Body of pancreas (tissue), 4 donors: ENCODE data around the gene MRPS18A.

Experiments
- CTCF ChIP-seq, 7 experiments: fragments of 450-650 bp in 4 of 7; fragments of 200-600 bp in 3 of 7; sonication (generic) in 3 of 7; IDR thresholded peaks; one replicate each; pipeline ENCODE4 v1.5.1; 2016 to 2019; ENCODE audit warnings: antibody characterized with exemption in 7 of 7
- POLR2A ChIP-seq, 3 donors: fragments of 450-650 bp; IDR thresholded peaks; one replicate each; pipeline ENCODE4 v1.6.1; 2016; ENCODE audit warnings: antibody characterized with exemption in 3 of 3, mild to moderate bottlenecking in 2 of 3

GRCh38 chr6:43624786-43625288 lies 62.8 kb downstream of the MRPS18A start:
- TF ChIP-seq CTCF (IDR thresholded peaks at IDR 0.05) (no peak), POLR2A (IDR thresholded peaks at IDR 0.05) (no peak)
